ENCODE measurements around the gene ITGB5. TPM values are rescaled to one million over a fixed set of nuclear protein-coding genes. Genes with fewer than 3 reads are reported as not detected.

The ITGB5 gene
- total and polyA plus RNA-seq, 2 donors (not counting 1 experiment from before 2014, with no cell fraction given), result 0.15 to 0.54 TPM

DNA sequence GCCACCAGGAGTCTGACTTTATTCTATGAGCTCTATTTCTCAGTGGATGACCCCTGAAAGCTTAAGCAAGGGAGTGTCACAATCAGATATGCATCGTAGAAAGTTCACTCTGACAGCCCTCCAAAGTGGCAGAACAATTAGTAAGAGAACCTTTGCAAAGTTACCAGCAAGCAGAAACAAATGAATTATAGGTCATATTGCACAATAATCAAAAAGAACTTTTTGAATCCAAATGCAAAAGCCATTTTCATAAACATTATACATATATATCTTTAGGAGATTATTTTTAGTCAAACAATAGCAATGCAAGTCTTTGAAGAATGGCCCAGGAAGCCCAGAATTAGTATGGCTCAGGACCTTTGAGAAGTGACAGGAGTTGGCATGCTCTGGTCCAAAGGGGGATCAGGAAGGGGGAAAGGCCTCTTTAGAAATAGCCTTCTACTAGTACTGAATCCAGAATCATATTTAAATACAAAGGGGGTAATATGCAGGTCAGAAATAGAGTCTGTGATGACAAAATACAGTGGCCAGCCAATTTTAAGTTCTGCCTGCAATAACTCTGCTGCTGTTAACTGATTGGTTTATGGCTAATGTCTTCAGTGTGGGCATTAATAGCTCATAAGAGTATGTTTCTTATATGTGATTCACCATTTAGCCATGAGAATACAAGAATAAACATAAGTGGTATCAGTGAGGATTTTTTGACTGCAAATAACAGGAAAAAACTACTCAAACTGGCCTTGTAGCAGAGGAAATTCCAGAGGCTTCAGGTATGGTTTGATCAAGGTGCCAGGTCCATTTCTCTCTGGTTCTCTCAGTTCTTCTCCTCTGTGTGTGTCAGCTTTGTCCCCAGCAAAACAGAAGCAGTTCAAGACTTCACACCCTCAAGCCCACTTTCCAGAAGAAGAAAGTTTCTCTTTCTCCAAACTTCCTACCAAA lies 17.0 kb upstream of the ITGB5 start:
- Histone ChIP-seq H3K27ac (ENCODE audit: low read length in 2 of 2) (no peak overlapping the region), H3K79me2 (ENCODE audit: control insufficient read depth, insufficient read depth, low read length) (no peaks in the 10 kb centered on the region), H3K9me3 (ENCODE audit: control extremely low read depth in 1 of 3, control insufficient read depth in 2 of 3, insufficient read depth in 1 of 3, low read length in 2 of 3) (peaks cover 0 to 2% (median 0%) of the 10 kb centered on the region in 3 donors), H3K4me3 (ENCODE audit: control extremely low read depth in 1 of 5, extremely low read depth in 1 of 5, insufficient read depth in 1 of 5, low read depth in 2 of 5, low read length in 4 of 5) (no peak overlapping the region), H3K4me1 (ENCODE audit: control insufficient read depth in 2 of 2, insufficient read depth in 2 of 2, low read length in 2 of 2) (peaks cover 0 to 4% of the 10 kb centered on the region in 2 donors), H3K36me3 (replicated peaks in 1 of 2; ENCODE audit: control extremely low read depth in 1 of 2, control insufficient read depth in 1 of 2, extremely low read depth in 1 of 2, insufficient read depth in 2 of 2, low read length in 1 of 2) (no peaks in the 10 kb centered on the region), H4K20me1 (ENCODE audit: control insufficient read depth, insufficient read depth, low read length, poor library complexity, severe bottlenecking) (no peaks in the 10 kb centered on the region), H2AFZ (ENCODE audit: insufficient read depth, low read depth, low read length, poor library complexity, severe bottlenecking) (no peak overlapping the region), H3K9ac (ENCODE audit: low read length) (no peak overlapping the region), H3K27me3 (replicated peaks in 1 of 4; ENCODE audit: control extremely low read depth in 1 of 4, control insufficient read depth in 3 of 4, insufficient read depth in 4 of 4, low read length in 3 of 4) (peaks cover 0 to 7% (median 0%) of the 10 kb centered on the region in 4 experiments), H3K4me2 (replicated peaks; ENCODE audit: low read depth, low read length, poor library complexity, severe bottlenecking) (no peak overlapping the region)
- Mint-ChIP-seq H3K27ac (no peak overlapping the region), H3K9me3 (ENCODE audit: insufficient read depth) (peaks cover 3% of the 10 kb centered on the region), H3K4me1 (peaks cover 2% of the 10 kb centered on the region), H3K4me3 (no peak overlapping the region), H3K27me3 (peaks cover 20% of the 10 kb centered on the region)
- no peak for ATAC-seq (ENCODE audit: low read depth)
- ChIA-PET CTCF (interaction anchor here (0.7 to 3.6 kb wide), 2 partner anchors 17 to 144 kb away, joined by 4 to 60 read pairs; no protein-coding TSS in a partner anchor), POLR2A (no interaction called here)
- WGBS (ENCODE audit: insufficient coverage), result 80% methylated on average over 1 of the region's 1 CpG
- intact Hi-C loops (cut with micrococcal nuclease), result no loop called here
- DNase-seq, result no peak
- TF ChIP-seq, protein P1, sequence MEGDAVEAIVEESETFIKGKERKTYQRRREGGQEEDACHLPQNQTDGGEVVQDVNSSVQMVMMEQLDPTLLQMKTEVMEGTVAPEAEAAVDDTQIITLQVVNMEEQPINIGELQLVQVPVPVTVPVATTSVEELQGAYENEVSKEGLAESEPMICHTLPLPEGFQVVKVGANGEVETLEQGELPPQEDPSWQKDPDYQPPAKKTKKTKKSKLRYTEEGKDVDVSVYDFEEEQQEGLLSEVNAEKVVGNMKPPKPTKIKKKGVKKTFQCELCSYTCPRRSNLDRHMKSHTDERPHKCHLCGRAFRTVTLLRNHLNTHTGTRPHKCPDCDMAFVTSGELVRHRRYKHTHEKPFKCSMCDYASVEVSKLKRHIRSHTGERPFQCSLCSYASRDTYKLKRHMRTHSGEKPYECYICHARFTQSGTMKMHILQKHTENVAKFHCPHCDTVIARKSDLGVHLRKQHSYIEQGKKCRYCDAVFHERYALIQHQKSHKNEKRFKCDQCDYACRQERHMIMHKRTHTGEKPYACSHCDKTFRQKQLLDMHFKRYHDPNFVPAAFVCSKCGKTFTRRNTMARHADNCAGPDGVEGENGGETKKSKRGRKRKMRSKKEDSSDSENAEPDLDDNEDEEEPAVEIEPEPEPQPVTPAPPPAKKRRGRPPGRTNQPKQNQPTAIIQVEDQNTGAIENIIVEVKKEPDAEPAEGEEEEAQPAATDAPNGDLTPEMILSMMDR (IDR thresholded peaks at IDR 0.05), result no peak
- TF ChIP-seq EZH2 (IDR thresholded peaks at IDR 0.05; ENCODE audit: borderline replicate concordance, insufficient read depth, low read depth, low read length, poor library complexity, severe bottlenecking), result no peak
